GM18867 (cell line): ENCODE measurements around the gene KCNQ1OT1.

Source experiments
- ATAC-seq: cut with Tn5 transposase; IDR thresholded peaks from one replicate; pipeline ENCODE4 v1.9.1; 2021; ENCODE audit warnings: mild to moderate bottlenecking, moderate library complexity; ENCODE audit not compliant: unreplicated experiment

Gene KCNQ1OT1

GRCh38 chr11:2584812-2585565, 114.8 kb downstream of the KCNQ1OT1 start:
- ATAC-seq, result no peak

GRCh38 chr11:2584434-2584811, 115.4 kb downstream of the KCNQ1OT1 start:
- ATAC-seq, result no peak

GRCh38 chr11:2583605-2583958, 116.2 kb downstream of the KCNQ1OT1 start:
- ATAC-seq, result no peak

- no peak for ATAC-seq
These were observed 116.7 kb downstream of the KCNQ1OT1 start for GRCh38 chr11:2582946-2583604.

GRCh38 chr11:2582351-2582945, 117.3 kb downstream of the KCNQ1OT1 start:
- ATAC-seq, result no peak

- no peak for ATAC-seq
These were observed 117.9 kb downstream of the KCNQ1OT1 start for GRCh38 chr11:2581931-2582350.

GRCh38 chr11:2581151-2581930, 118.5 kb downstream of the KCNQ1OT1 start:
- no peak for ATAC-seq

- no peak for ATAC-seq
These were observed 119.2 kb downstream of the KCNQ1OT1 start for GRCh38 chr11:2580571-2581001.

GRCh38 chr11:2580061-2580421, 119.8 kb downstream of the KCNQ1OT1 start:
- no peak for ATAC-seq

GRCh38 chr11:2579315-2580060, 120.3 kb downstream of the KCNQ1OT1 start:
- no peak for ATAC-seq

GRCh38 chr11:2578929-2579270, 120.9 kb downstream of the KCNQ1OT1 start:
- ATAC-seq, result no peak

- ATAC-seq, result no peak
These were observed 121.5 kb downstream of the KCNQ1OT1 start for GRCh38 chr11:2577991-2578928.

GRCh38 chr11:2577031-2577990, 122.5 kb downstream of the KCNQ1OT1 start:
- no peak for ATAC-seq

GRCh38 chr11:2576549-2576948, 123.2 kb downstream of the KCNQ1OT1 start:
- no peak for ATAC-seq

GRCh38 chr11:2576111-2576510, 123.7 kb downstream of the KCNQ1OT1 start:
- ATAC-seq, result no peak

GRCh38 chr11:2575591-2576051, 124.2 kb downstream of the KCNQ1OT1 start:
- no peak for ATAC-seq

- no peak for ATAC-seq
These were observed 125.0 kb downstream of the KCNQ1OT1 start for GRCh38 chr11:2574553-2575535.
